DOHH2 (cell line): Measurements from ENCODE around the gene BMS1.

ENCODE experiments used
- CTCF ChIP-seq: fragments of 200-600 bp; sonication (generic); IDR thresholded peaks from one replicate; pipeline ENCODE4 v1.5.1; 2014; ENCODE audit warnings: antibody characterized with exemption, mild to moderate bottlenecking, low read depth, low read length; ENCODE audit not compliant: poor library complexity, severe bottlenecking
- EZH2phosphoT487 ChIP-seq: fragments of 200-600 bp; sonication (generic); IDR thresholded peaks from 2 replicates; pipeline ENCODE4 v1.6.1; 2017; ENCODE audit warnings: borderline replicate concordance, mild to moderate bottlenecking, antibody characterized with exemption, low read length, moderate library complexity, mixed read lengths

GRCh38 chr10:42869977-42870350, 87.4 kb downstream of the BMS1 start:
- no peak for TF ChIP-seq EZH2phosphoT487
- TF ChIP-seq CTCF = no peak
